ENCODE data around the gene TMEM150A. TPM values are rescaled to one million over a fixed set of nuclear protein-coding genes. Genes with fewer than 3 reads are reported as not detected.

The TMEM150A gene
- total and polyA plus RNA-seq, 7 donors: 7.4 to 29.9 (median 18.4) TPM

DNA sequence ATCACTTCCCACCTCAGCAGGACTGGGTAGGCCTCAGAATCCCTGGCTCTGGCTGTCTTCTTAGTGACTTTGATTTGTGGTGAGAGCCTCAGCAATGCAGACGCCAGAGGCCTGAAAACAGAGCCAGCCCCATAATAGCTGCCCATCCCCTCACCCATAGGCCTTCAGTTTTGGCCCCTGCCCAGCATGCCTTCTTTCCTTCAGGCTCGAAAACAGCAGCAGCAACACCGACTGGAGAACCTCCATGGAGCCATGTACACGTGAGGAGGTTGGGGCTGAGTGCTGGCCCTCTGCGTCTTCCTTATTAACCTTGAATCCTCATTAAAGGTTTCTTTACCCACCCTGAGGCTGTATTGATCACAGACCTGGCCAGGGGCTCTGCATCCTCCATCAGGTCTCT, 5.3 kb downstream of the TMEM150A start:
- Histone ChIP-seq H3K9me3 (no peaks in the 10 kb centered on the region), H3K4me3 (no peak overlapping the region), H3K4me1 (peaks cover 0 to 47% (median 35%) of the 10 kb centered on the region in 4 donors), H3K27ac (peak overlapping the region in 1 of 4 donors; percentile 91), H3K36me3 (peaks cover 5 to 46% (median 14%) of the 10 kb centered on the region in 4 donors), H3K27me3 (no peaks in the 10 kb centered on the region)
- no peak for TF ChIP-seq POLR2A (IDR thresholded peaks at IDR 0.05)
- no peak for TF ChIP-seq POLR2AphosphoS5 (IDR thresholded peaks at IDR 0.05)
- TF ChIP-seq EP300 (IDR thresholded peaks at IDR 0.05): no peak
- TF ChIP-seq, protein P1, sequence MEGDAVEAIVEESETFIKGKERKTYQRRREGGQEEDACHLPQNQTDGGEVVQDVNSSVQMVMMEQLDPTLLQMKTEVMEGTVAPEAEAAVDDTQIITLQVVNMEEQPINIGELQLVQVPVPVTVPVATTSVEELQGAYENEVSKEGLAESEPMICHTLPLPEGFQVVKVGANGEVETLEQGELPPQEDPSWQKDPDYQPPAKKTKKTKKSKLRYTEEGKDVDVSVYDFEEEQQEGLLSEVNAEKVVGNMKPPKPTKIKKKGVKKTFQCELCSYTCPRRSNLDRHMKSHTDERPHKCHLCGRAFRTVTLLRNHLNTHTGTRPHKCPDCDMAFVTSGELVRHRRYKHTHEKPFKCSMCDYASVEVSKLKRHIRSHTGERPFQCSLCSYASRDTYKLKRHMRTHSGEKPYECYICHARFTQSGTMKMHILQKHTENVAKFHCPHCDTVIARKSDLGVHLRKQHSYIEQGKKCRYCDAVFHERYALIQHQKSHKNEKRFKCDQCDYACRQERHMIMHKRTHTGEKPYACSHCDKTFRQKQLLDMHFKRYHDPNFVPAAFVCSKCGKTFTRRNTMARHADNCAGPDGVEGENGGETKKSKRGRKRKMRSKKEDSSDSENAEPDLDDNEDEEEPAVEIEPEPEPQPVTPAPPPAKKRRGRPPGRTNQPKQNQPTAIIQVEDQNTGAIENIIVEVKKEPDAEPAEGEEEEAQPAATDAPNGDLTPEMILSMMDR (IDR thresholded peaks at IDR 0.05): no peak
- DNase-seq: no peak
- intact Hi-C loops (cut with DNase I): no loop called here
- 89 to 93% methylated on average over 5 of the region's 5 CpGs for WGBS, 2 donors

DNA sequence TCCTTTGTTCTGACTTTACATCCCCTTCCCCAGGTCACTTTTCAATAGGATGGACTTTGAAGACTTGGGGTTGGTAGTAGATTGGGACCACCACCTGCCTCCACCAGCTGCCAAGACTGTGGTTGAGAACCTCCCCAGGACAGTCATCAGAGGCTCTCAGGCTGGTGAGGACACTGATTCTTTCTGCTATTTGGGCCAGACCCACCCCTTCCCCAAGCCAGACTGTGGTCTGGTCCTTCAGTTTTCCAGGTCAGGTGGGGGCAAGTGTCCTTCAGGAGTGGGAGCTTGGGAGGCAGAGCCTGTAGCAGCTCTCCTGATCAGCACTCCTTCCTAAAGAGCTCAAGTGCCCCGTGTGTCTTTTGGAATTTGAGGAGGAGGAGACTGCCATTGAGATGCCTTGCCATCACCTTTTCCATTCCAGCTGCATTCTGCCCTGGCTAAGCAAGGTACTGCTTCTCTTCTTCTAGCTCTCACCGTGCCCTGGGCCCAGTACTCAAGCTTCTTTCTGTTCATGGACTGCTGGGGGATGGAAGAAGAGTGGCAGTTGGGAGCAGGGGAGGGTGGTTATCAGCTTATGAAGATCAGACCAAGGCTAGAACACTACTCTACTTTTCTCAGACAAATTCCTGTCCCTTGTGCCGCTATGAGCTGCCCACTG, 5.9 kb downstream of the TMEM150A start:
- Histone ChIP-seq H3K27ac (peak overlapping the region; percentile 88 to 91 (median 90)), H3K4me1 (peaks cover 0 to 44% (median 33%) of the 10 kb centered on the region in 4 donors), H3K9me3 (no peaks in the 10 kb centered on the region), H3K27me3 (no peaks in the 10 kb centered on the region), H3K4me3 (peak overlapping the region; percentile 63 to 78 (median 70)), H3K36me3 (peaks cover 5 to 46% (median 14%) of the 10 kb centered on the region in 4 donors)
- intact Hi-C loops (cut with DNase I): no loop called here
- WGBS, 2 donors: 64% methylated on average over 3 of the region's 3 CpGs
- DNase-seq: no peak
- TF ChIP-seq POLR2AphosphoS5 (IDR thresholded peaks at IDR 0.05): no peak
- TF ChIP-seq, protein P1 (IDR thresholded peaks at IDR 0.05): no peak
- TF ChIP-seq EP300 (IDR thresholded peaks at IDR 0.05): no peak
- TF ChIP-seq POLR2A (IDR thresholded peaks at IDR 0.05): no peak

DNA sequence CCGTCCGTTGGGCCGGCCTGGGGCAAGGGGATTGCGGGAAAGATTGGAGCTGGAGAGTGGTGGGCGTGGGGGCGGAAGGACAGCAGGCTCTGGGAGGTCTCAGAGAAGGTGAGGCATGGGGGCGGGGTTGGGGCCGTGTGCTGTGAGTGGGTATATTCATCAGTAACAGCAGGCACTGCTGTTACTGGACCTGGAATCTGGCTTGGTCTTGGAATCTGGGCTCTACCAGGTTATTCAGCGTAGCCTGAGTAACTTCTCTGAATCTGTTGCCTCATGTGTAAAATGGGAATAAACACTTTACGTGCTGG, 6.5 kb downstream of the TMEM150A start:
- H3K27ac ChIP-seq: peak overlapping the region; percentile 88 to 91 (median 90)
- 2 to 6% methylated on average over 10 of the region's 10 CpGs for WGBS, 2 donors
- H3K27me3 ChIP-seq: no peaks in the 10 kb centered on the region
- peaks cover 5 to 46% (median 14%) of the 10 kb centered on the region in 4 donors for H3K36me3 ChIP-seq
- H3K9me3 ChIP-seq: no peaks in the 10 kb centered on the region
- TF ChIP-seq POLR2A (IDR thresholded peaks at IDR 0.05): no peak
- TF ChIP-seq POLR2AphosphoS5 (IDR thresholded peaks at IDR 0.05): no peak
- no peak for TF ChIP-seq EP300 (IDR thresholded peaks at IDR 0.05)
- TF ChIP-seq, protein P1 (IDR thresholded peaks at IDR 0.05): no peak
- no peak for DNase-seq
- peaks cover 0 to 44% (median 30%) of the 10 kb centered on the region in 4 donors for H3K4me1 ChIP-seq
- intact Hi-C loops (cut with DNase I): no loop called here
- H3K4me3 ChIP-seq: peak overlapping the region; percentile 63 to 78 (median 70)

DNA sequence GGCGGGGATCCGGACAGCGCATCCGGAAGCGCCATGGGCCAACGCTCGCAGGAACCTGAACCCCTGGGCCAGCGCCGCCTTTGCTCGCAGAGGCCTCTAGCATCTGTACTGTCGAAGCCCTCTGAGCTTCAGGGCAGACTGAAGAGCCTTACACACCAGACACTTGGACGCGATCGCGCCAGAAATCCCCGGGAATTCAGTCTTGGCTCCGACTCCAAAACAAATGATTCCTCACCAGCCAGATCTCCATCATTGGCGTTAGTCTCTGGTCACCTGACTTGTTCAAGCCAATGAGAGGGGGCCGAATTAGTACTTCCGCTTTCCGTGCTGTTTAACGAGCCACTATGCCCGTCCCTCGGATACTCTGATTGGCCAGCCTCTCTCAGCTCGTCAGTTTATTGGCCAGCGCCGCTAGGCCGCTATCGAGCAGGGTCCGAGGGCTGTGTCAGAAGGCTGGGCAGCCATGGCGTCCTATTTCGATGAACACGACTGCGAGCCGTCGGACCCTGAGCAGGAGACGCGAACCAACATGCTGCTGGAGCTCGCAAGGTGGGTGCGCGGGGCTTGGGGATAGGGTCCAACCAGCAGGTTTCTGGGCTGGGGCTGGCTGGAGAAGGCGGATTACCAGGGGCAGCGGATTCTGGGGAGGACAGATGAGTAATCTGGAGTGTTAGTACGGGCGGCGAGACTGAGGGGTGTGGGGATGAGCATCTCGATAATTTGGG, 7.0 kb downstream of the TMEM150A start, which contains the start of gene RNF181:
RNF181 (plus strand) TSS at position 445 of the 725 bp plus-strand sequence; CDS start at position 464, 19 bp downstream.
- intact Hi-C loops (cut with DNase I): no loop called here
- DNase-seq: peak; percentile 99
- no peaks in the 10 kb centered on the region for H3K27me3 ChIP-seq
- TF ChIP-seq EP300 (IDR thresholded peaks at IDR 0.05) (no peak), POLR2A (IDR thresholded peaks at IDR 0.05) (peak; percentile 78 to 87), POLR2AphosphoS5 (IDR thresholded peaks at IDR 0.05) (peak; percentile 91 to 96 (median 94))
- TF ChIP-seq, protein P1 (IDR thresholded peaks at IDR 0.05): no peak
- H3K36me3 ChIP-seq: peaks cover 5 to 42% (median 13%) of the 10 kb centered on the region in 4 donors
- H3K9me3 ChIP-seq: no peaks in the 10 kb centered on the region
- peak within 1 kb of the TSS; percentile 63 to 78 (median 70) for H3K4me3 ChIP-seq
- H3K4me1 ChIP-seq: peaks cover 0 to 44% (median 32%) of the 10 kb centered on the region in 4 donors
- peak within 1 kb of the TSS; percentile 88 to 91 (median 90) for H3K27ac ChIP-seq
- WGBS, 2 donors: 0% methylated on average over 47 of the region's 47 CpGs

All from sigmoid colon (tissue), 7 donors.